MV-4-11 (cell line): ENCODE results near the gene EXD3.
A peak's percentile ranks its signal among the peaks of the same experiment; 100 is the strongest.

Experiments
- DNase-seq: peaks from one replicate; lab custom pipeline; 2025; lab: John Stamatoyannopoulos, UW

EXD3 gene

DNA sequence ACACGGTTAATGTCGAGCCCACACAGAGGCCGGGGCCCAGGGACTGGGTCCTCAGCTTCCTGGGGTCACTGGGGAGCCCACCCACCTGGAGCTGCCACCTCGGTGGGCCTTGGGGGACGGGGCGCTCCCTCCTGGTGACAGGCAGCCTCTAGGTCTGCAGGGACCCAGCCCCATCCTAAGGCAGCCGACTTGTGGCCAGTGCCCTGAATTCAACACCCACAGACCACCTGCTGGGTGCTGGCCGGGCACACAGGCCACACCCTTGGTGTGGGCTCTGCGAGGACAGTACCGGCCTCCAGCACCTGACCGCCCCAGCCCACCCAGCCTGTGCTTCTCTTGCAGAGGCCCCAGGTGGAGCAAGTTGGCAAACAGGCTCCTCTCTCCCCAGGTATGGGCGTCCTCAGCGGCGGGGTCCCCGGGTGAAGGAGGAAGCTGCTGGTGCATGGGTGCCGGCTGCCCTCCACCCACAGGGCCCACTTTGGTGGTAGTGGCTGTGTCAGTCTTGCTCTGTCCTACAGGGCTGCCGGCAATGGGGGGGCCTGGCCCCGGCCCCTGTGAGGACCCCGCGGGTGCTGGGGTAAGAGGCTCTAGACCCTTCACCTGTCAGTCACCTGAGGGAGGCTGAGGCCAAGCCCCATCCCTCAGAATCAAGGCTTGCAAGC is 9.9 kb upstream of the EXD3 start:
- no peak for DNase-seq

DNA sequence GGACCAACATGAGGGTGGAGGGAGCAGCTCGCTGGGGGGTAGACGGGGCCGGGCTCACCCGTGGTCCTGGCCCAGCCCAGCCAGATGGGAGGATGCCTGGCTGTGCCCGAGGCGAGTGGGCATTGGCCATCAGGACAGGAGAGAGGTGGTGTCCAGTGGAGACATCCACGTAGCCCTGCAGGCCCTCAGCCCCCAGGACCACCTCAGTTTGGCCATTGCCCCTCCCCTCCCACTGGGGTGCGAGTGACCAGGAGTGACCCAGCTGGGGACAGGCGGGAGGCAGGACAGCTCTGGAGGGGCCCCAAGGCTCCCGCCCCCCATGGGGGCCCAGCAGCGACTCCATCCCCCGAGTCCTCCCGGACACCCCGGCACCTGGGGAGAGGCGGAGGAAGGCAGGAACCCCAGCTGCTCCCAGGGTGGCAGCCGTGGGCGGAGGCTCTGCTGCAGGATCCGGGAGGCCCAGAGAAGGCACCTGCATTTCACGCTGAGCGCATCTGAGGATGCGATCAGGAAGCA is 8.5 kb upstream of the EXD3 start:
- no peak for DNase-seq

DNA sequence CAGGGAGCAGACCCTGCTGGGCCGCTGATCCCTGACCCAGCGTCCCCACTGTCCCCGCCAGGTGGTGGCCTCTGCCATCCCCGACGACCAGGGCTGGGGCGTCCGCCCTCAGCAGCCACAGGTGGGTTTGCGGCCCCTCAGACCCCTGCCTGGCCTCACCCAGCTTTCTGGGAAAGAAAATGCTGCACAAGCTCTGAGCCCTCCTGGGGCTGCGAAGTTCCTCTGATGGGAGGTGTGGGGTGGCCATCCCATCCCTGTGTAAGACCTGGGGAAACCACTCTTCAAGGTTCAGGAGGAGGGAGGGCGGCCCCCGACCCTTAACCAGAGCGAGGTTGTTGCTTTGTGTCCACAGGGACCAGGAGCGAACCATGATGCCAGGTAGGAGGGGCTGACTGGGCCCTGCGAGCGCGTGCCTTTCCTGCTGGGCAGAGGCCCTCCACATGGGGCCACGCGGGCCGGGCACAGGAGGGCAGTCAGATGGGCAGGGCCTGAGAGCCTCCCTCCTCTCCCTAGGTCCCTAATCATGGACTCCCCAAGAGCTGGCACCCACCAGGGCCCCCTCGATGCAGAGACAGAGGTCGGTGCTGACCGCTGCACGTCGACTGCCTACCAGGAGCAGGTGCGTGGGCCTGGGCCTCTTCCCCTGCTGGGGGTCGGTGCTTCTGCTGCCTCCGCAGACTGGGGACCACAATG is 7.9 kb upstream of the EXD3 start:
- no peak for DNase-seq

DNA sequence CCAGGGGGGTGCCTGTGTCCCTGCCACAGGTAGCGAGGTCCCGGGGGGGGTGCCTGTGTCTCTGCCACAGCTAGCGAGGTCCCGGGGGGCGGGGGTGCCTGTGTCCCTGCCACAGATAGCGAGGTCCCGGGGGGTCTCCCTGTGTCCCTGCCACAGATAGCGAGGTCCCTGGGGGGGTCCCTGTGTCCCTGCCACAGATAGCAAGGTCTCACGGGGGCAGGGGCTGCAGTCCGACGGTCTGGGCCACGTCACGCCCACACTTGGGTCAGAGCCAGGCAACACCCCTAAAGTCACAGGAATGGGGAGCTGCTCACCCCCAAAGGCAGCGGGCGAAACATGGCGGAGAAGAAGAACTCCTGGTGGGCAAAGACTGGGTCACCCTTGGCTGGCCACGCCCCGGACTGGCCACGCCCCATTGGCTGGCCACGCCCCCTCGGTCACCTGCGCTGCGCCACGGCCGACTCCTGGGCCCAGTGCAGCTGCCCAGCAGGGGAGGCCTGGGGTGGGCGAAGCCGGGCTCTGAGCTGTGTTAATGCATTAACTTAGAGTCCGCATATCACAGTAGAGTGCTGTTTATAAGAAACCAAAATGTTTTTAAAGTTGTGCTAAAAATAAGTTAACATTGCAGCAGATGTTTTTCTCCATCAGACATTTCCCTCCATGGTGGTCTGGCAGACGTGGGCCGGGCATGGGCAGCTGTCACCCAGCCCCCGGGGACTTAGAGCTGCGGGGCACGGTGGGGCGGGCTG is 7.2 kb upstream of the EXD3 start:
- no peak for DNase-seq

GRCh38 chr9:137429546-137429890 is 6.6 kb upstream of the EXD3 start:
- no peak for DNase-seq

GRCh38 chr9:137428841-137429545 is 6.0 kb upstream of the EXD3 start:
- no peak for DNase-seq

- no peak for DNase-seq
These were observed 5.3 kb upstream of the EXD3 start for GRCh38 chr9:137428311-137428630.

DNA sequence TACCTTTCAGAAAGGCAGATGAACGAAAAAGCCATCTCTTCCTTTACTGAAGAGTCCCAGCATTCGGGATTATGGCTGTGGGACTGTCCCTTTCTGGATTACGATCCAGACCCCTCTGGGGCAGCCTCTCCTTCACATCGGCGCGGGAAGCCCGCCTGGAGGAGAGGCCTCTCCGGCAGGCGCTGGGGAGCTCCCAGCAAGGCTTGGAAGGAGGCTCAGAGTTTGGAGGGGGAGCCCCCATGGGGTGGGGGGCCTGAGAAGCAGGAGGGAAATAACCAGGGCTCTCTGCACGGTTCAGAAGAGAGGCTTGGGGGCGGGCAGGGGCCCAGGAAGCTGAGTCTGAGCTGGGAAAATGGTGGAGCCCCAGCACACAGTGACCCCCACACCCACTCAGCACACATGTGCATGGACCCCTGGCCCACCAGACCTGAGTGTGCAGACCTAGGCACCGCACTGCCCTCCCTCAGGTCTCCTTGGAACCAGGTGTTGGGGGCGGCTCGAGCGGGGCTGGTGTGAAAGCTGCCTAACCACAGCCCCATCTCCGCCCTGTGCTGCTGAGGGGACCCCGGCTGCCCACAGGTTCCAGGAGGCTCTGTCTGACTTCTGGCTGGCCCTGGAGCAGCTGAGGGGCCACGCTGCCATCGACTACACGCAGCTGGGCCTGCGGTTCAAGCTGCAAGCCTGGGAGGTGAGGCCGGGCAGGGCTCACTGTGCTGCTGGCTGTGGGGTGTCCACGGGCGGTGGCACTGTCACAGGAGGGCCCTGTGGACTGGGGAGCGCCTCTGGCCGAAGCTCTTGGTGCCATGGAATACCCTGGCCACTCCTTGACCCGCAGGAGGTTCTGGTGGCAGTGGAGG is 4.7 kb upstream of the EXD3 start:
- DNase-seq: no peak

GRCh38 chr9:137426018-137426681 is 3.2 kb upstream of the EXD3 start:
- no peak for DNase-seq

GRCh38 chr9:137423514-137424291 is 741 bp upstream of the EXD3 start:
- no peak for DNase-seq

GRCh38 chr9:137421838-137422603 is 941 bp downstream of the EXD3 start:
- no peak for DNase-seq

DNA sequence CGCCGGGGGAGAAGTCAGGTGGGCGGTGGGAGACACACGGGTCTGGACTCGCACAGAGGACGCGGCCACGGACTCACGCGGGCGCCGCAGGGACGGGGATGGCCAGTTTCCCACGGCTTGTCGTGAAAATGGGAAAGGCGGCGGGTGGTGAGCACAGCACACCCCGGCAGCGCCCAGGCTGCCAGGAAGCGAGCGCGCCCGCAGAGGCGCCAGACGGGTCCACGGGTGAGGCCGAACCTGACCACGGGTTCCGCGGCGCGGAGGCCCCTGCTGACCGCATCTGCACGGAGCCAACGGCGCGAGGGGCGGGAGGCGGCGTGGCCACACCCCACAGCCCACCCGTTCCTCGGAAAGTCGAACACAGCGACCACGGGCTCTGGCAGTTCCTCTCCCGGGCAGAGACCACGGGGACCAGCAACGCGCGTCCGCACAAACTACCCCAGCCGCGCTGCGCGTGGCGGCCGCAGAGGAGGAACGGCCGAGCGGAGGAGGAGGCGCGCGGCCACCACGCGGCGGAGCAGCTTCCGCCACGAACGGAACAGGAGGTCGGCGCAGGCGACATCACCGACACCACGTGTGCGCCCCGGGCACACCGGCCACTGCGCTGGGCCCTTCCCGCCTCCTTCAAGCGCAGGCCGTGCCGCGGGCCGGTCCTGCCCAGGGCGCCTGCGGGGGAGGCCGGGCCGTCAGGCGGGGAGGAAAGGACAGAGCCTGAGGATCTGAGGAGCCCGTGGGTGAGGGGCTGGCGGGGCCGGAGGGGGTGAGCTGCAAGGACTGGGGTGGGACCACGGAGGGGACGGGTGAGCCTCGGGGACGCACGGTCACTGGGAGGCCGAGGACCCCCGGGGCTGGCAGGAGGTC is 5.6 kb downstream of the EXD3 start:
- peak; percentile 33 for DNase-seq

DNA sequence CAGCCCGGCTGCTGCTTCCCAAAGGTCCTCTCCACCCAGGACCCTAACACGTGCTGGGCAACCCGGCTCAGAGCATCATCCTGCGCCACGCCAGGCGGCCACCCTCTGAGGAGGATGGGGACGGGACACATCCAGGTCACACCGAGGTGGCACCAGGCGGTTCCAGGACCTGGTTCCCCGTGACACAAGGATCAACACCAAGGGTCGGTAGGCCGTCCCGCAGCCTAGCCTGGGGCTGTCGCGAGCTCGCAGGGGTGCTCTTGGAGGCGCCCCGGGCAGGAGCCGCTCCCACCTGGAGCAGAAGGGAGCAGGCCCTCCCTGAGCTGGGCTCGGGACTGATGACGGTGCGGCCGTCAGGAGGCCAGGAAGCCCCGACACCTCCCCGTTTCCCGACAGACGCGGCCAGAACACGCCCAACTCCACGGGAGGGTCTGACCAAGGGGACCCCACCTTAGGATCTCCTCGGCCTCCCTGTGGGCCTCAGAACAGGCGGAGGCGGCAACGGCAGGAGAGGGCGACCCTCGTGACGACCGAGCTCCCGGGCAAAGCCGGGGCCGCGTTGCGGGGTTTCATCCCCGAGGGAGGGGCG is 6.3 kb downstream of the EXD3 start:
- DNase-seq: no peak

- DNase-seq: no peak
These were observed 6.9 kb downstream of the EXD3 start for GRCh38 chr9:137416006-137416562.

DNA sequence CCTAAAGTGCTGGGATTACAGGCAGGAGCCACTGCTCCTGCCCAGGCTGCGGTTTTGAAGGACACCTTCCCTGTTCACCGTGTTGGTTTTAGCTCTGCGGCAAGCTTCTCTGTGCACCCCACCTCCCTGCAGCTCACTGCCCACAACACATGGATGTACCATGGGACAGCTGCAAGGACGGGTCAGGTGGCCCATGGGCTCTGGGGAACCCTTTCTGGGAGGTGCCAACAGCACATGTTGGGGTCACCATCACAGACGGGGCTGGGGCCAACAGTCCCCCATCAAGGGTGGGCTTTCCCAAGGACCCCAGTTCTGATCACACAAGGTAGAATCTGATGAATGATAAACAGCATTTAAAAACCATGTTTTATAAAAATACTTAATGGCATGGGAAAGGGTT is 7.5 kb downstream of the EXD3 start:
- DNase-seq: no peak

GRCh38 chr9:137412431-137412830 is 10.5 kb downstream of the EXD3 start:
- DNase-seq: no peak

GRCh38 chr9:137411645-137412380 is 11.1 kb downstream of the EXD3 start:
- DNase-seq: peak; percentile 63
